K562 (cell line): ENCODE data around the gene TRIM65. TPM values are rescaled to one million over a fixed set of nuclear protein-coding genes. Genes with fewer than 3 reads are reported as not detected.

Experiments
- ARID3B ChIP-seq: fragments of 250-450 bp; sonication (Bioruptor Pico); IDR thresholded peaks from 2 replicates; pipeline ENCODE4 v1.4.0; 2020; ENCODE audit warnings: borderline replicate concordance
- CAMTA2 ChIP-seq: fragments of 250-450 bp; sonication (Bioruptor Pico); conservative IDR thresholded peaks from 2 replicates; pipeline ENCODE4 v1.5.1; 2022
- FIP1L1 ChIP-seq: fragments of 200-400 bp; formaldehyde crosslinking; IDR thresholded peaks from 2 replicates; pipeline ENCODE4 v1.6.1; 2018; ENCODE audit warnings: mild to moderate bottlenecking, low read depth, low read length; ENCODE audit not compliant: poor library complexity, severe bottlenecking
- IRF9 ChIP-seq: fragments of 450-650 bp; IDR thresholded peaks from 2 replicates; pipeline ENCODE4 v1.6.1; 2016; ENCODE audit warnings: missing biosample characterization, missing genetic modification characterization
- MBD1 ChIP-seq: fragments of 250-450 bp; sonication (Bioruptor Pico); IDR thresholded peaks from 2 replicates; pipeline ENCODE4 v1.8.0; 2022; ENCODE audit warnings: inconsistent platforms
- NFE2 ChIP-seq: IDR thresholded peaks from 2 replicates; pipeline ENCODE4 v1.6.1; 2014; ENCODE audit warnings: antibody characterized with exemption, low read depth
- OTX1 ChIP-seq: fragments of 450-650 bp; formaldehyde crosslinking; IDR thresholded peaks from 2 replicates; pipeline ENCODE4 v1.4.0; 2022; ENCODE audit warnings: mild to moderate bottlenecking
- PRDM10 ChIP-seq: fragments of 450-650 bp; IDR thresholded peaks from 2 replicates; pipeline ENCODE4 v1.6.1; 2018; ENCODE audit not compliant: partially characterized antibody
- PREB ChIP-seq: sonication (generic); formaldehyde crosslinking; IDR thresholded peaks from 2 replicates; pipeline ENCODE4 v1.8.1; 2023; ENCODE audit warnings: mild to moderate bottlenecking, missing genetic modification reagents
- SAFB2 ChIP-seq: fragments of 200-400 bp; formaldehyde crosslinking; IDR thresholded peaks from 2 replicates; pipeline ENCODE4 v1.6.1; 2018; ENCODE audit warnings: borderline replicate concordance, low read length, low read depth, moderate library complexity; ENCODE audit not compliant: severe bottlenecking
- TCF15 ChIP-seq: fragments of 250-450 bp; sonication (Bioruptor Pico); IDR thresholded peaks from 2 replicates; pipeline ENCODE4 v1.8.0; 2022; ENCODE audit warnings: moderate library complexity, mild to moderate bottlenecking, inconsistent platforms
- XRCC5 ChIP-seq: fragments of 200-400 bp; formaldehyde crosslinking; IDR thresholded peaks from 2 replicates; pipeline ENCODE4 v1.6.1; 2017; ENCODE audit warnings: low read depth, mild to moderate bottlenecking, low read length
- ZBTB26 ChIP-seq: fragments of 450-650 bp; formaldehyde crosslinking; IDR thresholded peaks from 2 replicates; pipeline ENCODE4 v1.4.0; 2022; ENCODE audit warnings: missing genetic modification characterization
- ZNF146 ChIP-seq: IDR thresholded peaks from one replicate; pipeline ENCODE4 v1.6.1; 2018; ENCODE audit warnings: missing compliant biosample characterization; ENCODE audit not compliant: unreplicated experiment
- ZNF274 ChIP-seq: IDR thresholded peaks from 2 replicates; pipeline ENCODE4 v1.6.1; 2011; ENCODE audit warnings: low read depth, mild to moderate bottlenecking, low read length, moderate library complexity, borderline replicate concordance
- ZNF561 ChIP-seq: fragments of 450-650 bp; formaldehyde crosslinking; conservative IDR thresholded peaks from 2 replicates; pipeline ENCODE4 v1.4.0; 2020; ENCODE audit warnings: mild to moderate bottlenecking, moderate library complexity
- polyA plus RNA-seq, 8 experiments: library from polyadenylated mRNA; depleted of rRNA in 4 of 8; stranded (reverse) in 5 of 8; unstranded in 3 of 8; fragments of >200 nt; fragmentation: Nextera tagmentation in 2 of 8; fragmentation: Illumina TruSeq in 1 of 8; extraction: Ambion mirVana in 2 of 8; extraction: Trizol in 1 of 8; gene quantifications; 2 replicates each; pipeline versions ENCODE4 v1.2.1 to v1.2.3, GENCODE V29; 2011 to 2014; ENCODE audit warnings: inconsistent platforms in 1 of 8, missing spikeins in 1 of 8
- total RNA-seq, 7 experiments: library from RNA; depleted of rRNA in 6 of 7; stranded (reverse); fragments of >200 nt in 6 of 7; fragmentation: Illumina TruSeq in 2 of 7; extraction: Trizol in 2 of 7; gene quantifications; 2 replicates each; pipeline versions ENCODE4 v1.2.1 to v1.2.3, GENCODE V29; 2011 to 2021; ENCODE audit warnings: low replicate concordance in 1 of 7

Gene TRIM65
- total and polyA plus RNA-seq, 9 of the 15 experiments (the other 6 are each of a cell fraction or from before 2014, with no cell fraction given), result 2.8 to 45.7 (median 22.9) TPM

GRCh38 chr17:75904749-75905521, 8.2 kb upstream of the TRIM65 start, which contains the start of gene MRPL38 (continued):
- TF ChIP-seq MBD1 (CRISPR knock-in tag) (no peak), SAFB2 (no peak), NFE2 (peak; percentile 54), ZNF146 (CRISPR knock-in tag) (no peak), PRDM10 (peak; percentile 17), ZNF274 (no peak), CAMTA2 (CRISPR knock-in tag) (no peak), ZBTB26 (CRISPR knock-in tag) (no peak), IRF9 (tag) (no peak), ZNF561 (CRISPR knock-in tag) (no peak), XRCC5 (peak; percentile 82), FIP1L1 (no peak), OTX1 (CRISPR knock-in tag) (no peak), PREB (CRISPR knock-in tag) (no peak), ARID3B (CRISPR knock-in tag) (no peak), TCF15 (no peak)
